K562 (cell line): Measurements from ENCODE around the gene MYOZ2. TPM values are rescaled to one million over a fixed set of nuclear protein-coding genes. Genes with fewer than 3 reads are reported as not detected.

Source experiments
- ATAC-seq: fragments of 200-7000 bp; cut with Tn5 transposase; 3 replicates; pipeline ENCODE4 v1.9.1; 2020; ENCODE audit warnings: moderate library complexity
- Bru-seq: library from RNA; stranded (reverse); fragments of 400-500 nt; gene quantifications from one replicate; lab custom pipeline; 2021; lab: Mats Ljungman, UMichigan
- BruChase-seq, 2 experiments: library from RNA; stranded (reverse); fragments of 400-500 nt; gene quantifications; one replicate each; lab custom pipeline; 2021; lab: Mats Ljungman, UMichigan
- BruUV-seq: library from RNA; stranded (reverse); fragments of 400-500 nt; replicated peaks from 2 replicates; lab custom pipeline; 2021; lab: Mats Ljungman, UMichigan
- CTCF ChIA-PET: fragments of 300-600 bp; formaldehyde crosslinking; extraction: SDS; loops from one replicate; lab custom pipeline; 2021; ENCODE audit warnings: low intra/inter-chr PET ratio; lab: Yijun Ruan, JAX
- POLR2A ChIA-PET: fragments of 300-600, 350-650 bp; sonication (Branson Sonifier 250); formaldehyde crosslinking; extraction: SDS; loops from one replicate; lab custom pipeline; 2021; ENCODE audit warnings: antibody characterized with exemption, inconsistent platforms; lab: Yijun Ruan, JAX
- DNase-seq, 4 experiments: peaks; one replicate each; pipeline versions ENCODE4 v3.0.0 to v3.0.0-alpha.2; 2011 to 2018; ENCODE audit warnings: low spot score in 3 of 4, mixed read lengths in 3 of 4; ENCODE audit errors: extremely low read depth in 1 of 4
- FAIRE-seq: peaks from 2 replicates; lab custom pipeline; 2011; peaks lifted over from hg19 to GRCh38; lab: Jason Lieb, UNC
- H2AFZ ChIP-seq: 2 replicates; pipeline ENCODE4 v1.6.0; 2011; ENCODE audit warnings: low read depth, low read length, control low read depth, inconsistent platforms
- H3K27ac ChIP-seq: fragments of 200-600 bp; 3 replicates; pipeline ENCODE4 v1.8.0; 2011; ENCODE audit warnings: low read depth, mild to moderate bottlenecking, control low read depth, inconsistent platforms, low read length, moderate library complexity, mixed read lengths; ENCODE audit errors: extremely low read depth
- H3K27me3 ChIP-seq, 2 experiments: fragments of 300-600 bp in 1 of 2; 2 replicates in 1 of 2; 3 replicates in 1 of 2; pipeline versions ENCODE4 v1.6.0 to v1.8.0; 2011; ENCODE audit warnings: inconsistent platforms in 2 of 2, low read length in 2 of 2, mild to moderate bottlenecking in 1 of 2, mixed read lengths in 1 of 2, moderate library complexity in 1 of 2; ENCODE audit not compliant: control insufficient read depth in 2 of 2, insufficient read depth in 2 of 2
- H3K36me3 ChIP-seq: fragments of 300-600 bp; 3 replicates; pipeline ENCODE4 v1.8.0; 2011; ENCODE audit warnings: mild to moderate bottlenecking, low read length, inconsistent platforms; ENCODE audit not compliant: control insufficient read depth, insufficient read depth
- H3K4me1 ChIP-seq, 2 experiments: fragments of 200-600 bp in 1 of 2; replicated peaks in 1 of 2; 2 replicates in 1 of 2; 3 replicates in 1 of 2; pipeline versions ENCODE4 v1.5.1 to v1.8.0; 2011; ENCODE audit warnings: inconsistent platforms in 2 of 2, low read length in 2 of 2, mild to moderate bottlenecking in 1 of 2, mixed read lengths in 1 of 2, moderate library complexity in 1 of 2; ENCODE audit not compliant: control insufficient read depth in 2 of 2, insufficient read depth in 2 of 2
- H3K4me2 ChIP-seq: 2 replicates; pipeline ENCODE4 v1.6.1; 2011; ENCODE audit warnings: low read length, control low read depth, inconsistent platforms, mixed read lengths; ENCODE audit not compliant: insufficient read depth
- H3K4me3 ChIP-seq: fragments of 200-600 bp; sonication (generic), shearing (Covaris generic); 2 replicates; pipeline ENCODE4 v1.5.1; 2016; ENCODE audit warnings: control low read depth, inconsistent platforms
- H3K79me2 ChIP-seq: fragments of 200-600 bp; 3 replicates; pipeline ENCODE4 v1.8.0; 2011; ENCODE audit warnings: low read length, inconsistent platforms; ENCODE audit not compliant: control insufficient read depth, insufficient read depth
- H3K9ac ChIP-seq, 2 experiments: 2 replicates each; pipeline versions ENCODE4 v1.6.0 to v1.6.1; 2011; ENCODE audit warnings: low read depth in 2 of 2, low read length in 2 of 2, control low read depth in 1 of 2, inconsistent platforms in 1 of 2, mild to moderate bottlenecking in 1 of 2, mixed read lengths in 1 of 2; ENCODE audit not compliant: insufficient read depth in 1 of 2
- H3K9me1 ChIP-seq: one replicate; pipeline ENCODE4 v1.6.0; 2011; ENCODE audit warnings: inconsistent platforms, mild to moderate bottlenecking, low read length, moderate library complexity; ENCODE audit not compliant: control insufficient read depth, insufficient read depth
- H3K9me3 ChIP-seq: replicated peaks from 2 replicates; pipeline ENCODE4 v1.5.1; 2011; ENCODE audit warnings: low read depth, low read length, inconsistent platforms; ENCODE audit not compliant: control insufficient read depth, insufficient read depth
- H4K20me1 ChIP-seq: replicated peaks from 2 replicates; pipeline ENCODE4 v1.6.1; 2011; ENCODE audit warnings: low read length, inconsistent platforms, mixed read lengths; ENCODE audit not compliant: control insufficient read depth, insufficient read depth
- CTCFL ChIP-seq: IDR thresholded peaks from 2 replicates; pipeline ENCODE4 v1.6.1; 2011; ENCODE audit warnings: borderline replicate concordance, low read depth, mild to moderate bottlenecking, moderate library complexity, low read length; ENCODE audit not compliant: insufficient read depth, poor library complexity, severe bottlenecking
- KAT7 ChIP-seq: sonication (generic); formaldehyde crosslinking; IDR thresholded peaks from 2 replicates; pipeline ENCODE4 v1.8.0; 2022; ENCODE audit warnings: missing genetic modification reagents, mild to moderate bottlenecking, borderline replicate concordance
- TARDBP ChIP-seq: fragments of 450-650 bp; IDR thresholded peaks from 2 replicates; pipeline ENCODE4 v1.6.1; 2016
- ZNF23 ChIP-seq: fragments of 250-450 bp; sonication (Bioruptor Pico); IDR thresholded peaks from 2 replicates; pipeline ENCODE4 v1.4.0; 2020; ENCODE audit warnings: mild to moderate bottlenecking
- ZNF76 ChIP-seq: fragments of 250-450 bp; sonication (Bioruptor Pico); IDR thresholded peaks from 2 replicates; pipeline ENCODE4 v1.4.0; 2020; ENCODE audit warnings: mild to moderate bottlenecking, moderate library complexity, borderline replicate concordance
- WGBS: fragments of 100-300 bp; shearing (Covaris generic); methylation state at CpG from one replicate; pipeline ENCODE4 v1.1.6; 2016; ENCODE audit warnings: low coverage, mixed read lengths; ENCODE audit not compliant: insufficient coverage; ENCODE audit errors: missing lambda C conversion rate; 5-methylcytosine and 5-hydroxymethylcytosine counted together
- in situ Hi-C: fragments of 300-500 bp; cut with MboI; formaldehyde crosslinking; loops from 4 replicates; pipeline ENCODE4 v1.15.0; 2018; ENCODE audit warnings: inconsistent platforms, mixed read lengths
- intact Hi-C: fragments of 100-400 bp; cut with micrococcal nuclease; formaldehyde crosslinking; loops from 2 replicates; pipeline ENCODE4 v1.14.2; 2022
- long read RNA-seq, 3 experiments: library from polyadenylated mRNA in 2 of 3; library from RNA in 1 of 3; unstranded in 2 of 3; stranded (forward) in 1 of 3; transcript quantifications; one replicate each; pipeline ENCODE4 v2.0.0, GENCODE V29; 2019 to 2022
- polyA minus RNA-seq, 3 experiments: library from RNA; depleted of rRNA, polyadenylated mRNA; stranded (reverse); fragments of >200 nt; gene quantifications; 2 replicates each; pipeline ENCODE4 v1.2.3, GENCODE V29; 2011
- polyA plus RNA-seq, 8 experiments: library from polyadenylated mRNA; depleted of rRNA in 4 of 8; stranded (reverse) in 5 of 8; unstranded in 3 of 8; fragments of >200 nt; fragmentation: Nextera tagmentation in 2 of 8; fragmentation: Illumina TruSeq in 1 of 8; extraction: Ambion mirVana in 2 of 8; extraction: Trizol in 1 of 8; gene quantifications; 2 replicates each; pipeline versions ENCODE4 v1.2.1 to v1.2.3, GENCODE V29; 2011 to 2014; ENCODE audit warnings: inconsistent platforms in 1 of 8, missing spikeins in 1 of 8
- total RNA-seq, 7 experiments: library from RNA; depleted of rRNA in 6 of 7; stranded (reverse); fragments of >200 nt in 6 of 7; fragmentation: Illumina TruSeq in 2 of 7; extraction: Trizol in 2 of 7; gene quantifications; 2 replicates each; pipeline versions ENCODE4 v1.2.1 to v1.2.3, GENCODE V29; 2011 to 2021; ENCODE audit warnings: low replicate concordance in 1 of 7

Gene MYOZ2
- total RNA-seq (2011; cell fraction: chromatin; rRNA removed; ENCODE audit: low replicate concordance), result not detected in 2 replicates
- total RNA-seq (2011; cell fraction: nucleolus; rRNA removed), result not detected in 2 replicates
- not detected in 2 replicates for total RNA-seq (2011; cell fraction: nucleoplasm; rRNA removed)
- total RNA-seq (2014; rRNA removed), result not detected in 2 replicates
- total RNA-seq (2014; rRNA removed; fragmentation: Illumina TruSeq; extraction: Trizol), result not detected in 2 replicates
- total RNA-seq (2015; rRNA removed; fragmentation: Illumina TruSeq; extraction: Trizol), result not detected in 2 replicates
- not detected in 2 replicates for total RNA-seq (2021)
- polyA plus RNA-seq (2011; rRNA removed), result not detected in 2 replicates
- polyA plus RNA-seq (2011; cell fraction: cytosol; rRNA removed), result not detected in 2 replicates
- not detected in 2 replicates for polyA plus RNA-seq (2011; cell fraction: nucleus; rRNA removed)
- polyA plus RNA-seq (2012), result not detected in 2 replicates
- not detected in 2 replicates for polyA plus RNA-seq (2014; fragmentation: Illumina TruSeq; extraction: Trizol)
- not detected for polyA plus RNA-seq (2014; fragmentation: Nextera tagmentation; extraction: Ambion mirVana)
- not detected in 2 replicates for polyA plus RNA-seq (2014; rRNA removed)
- not detected in 2 replicates for polyA minus RNA-seq (2011; rRNA and poly(A)+ RNA removed)
- not detected in 2 replicates for polyA minus RNA-seq (2011; cell fraction: cytosol; rRNA and poly(A)+ RNA removed)
- not detected in 2 replicates for polyA minus RNA-seq (2011; cell fraction: nucleus; rRNA and poly(A)+ RNA removed)
- percentile 2 among the genes with signal in this experiment for Bru-seq, nascent RNA
- not detected for BruChase-seq, experiment 1, labeled RNA remaining after a 2-hour chase
- BruChase-seq, experiment 2, labeled RNA remaining after a 6-hour chase, result percentile 6 among the genes with signal in this experiment
- long read RNA-seq, experiment 1, partial matches to known transcripts, result 0 of 1 reads
- long read RNA-seq, experiment 1, other reads (novel, unspliced or antisense), result 1 of 1 reads
- long read RNA-seq, experiment 2, result 0 reads
- long read RNA-seq, experiment 3, result 0 reads

GRCh38 chr4:119135721-119136121 is at the start of gene MYOZ2:
MYOZ2 (plus strand) TSS chr4:119135832; CDS start chr4:119136526, 694 bp downstream.
- TF ChIP-seq ZNF23 (CRISPR knock-in tag) (no peak), KAT7 (CRISPR knock-in tag) (no peak), TARDBP (no peak), CTCFL (no peak), ZNF76 (CRISPR knock-in tag) (no peak)
- no peak for FAIRE-seq

More at GRCh38 chr4:119135721-119136121, at the start of gene MYOZ2:
- 0% methylated on average over 2 of the region's 2 CpGs for WGBS
- H3K4me2 ChIP-seq, result no peak within 1 kb of the TSS
- no peaks in the 10 kb centered on the region for H3K4me1 ChIP-seq
- BruUV-seq, result no TSS peak
- H3K9ac ChIP-seq, result no peak within 1 kb of the TSS
- ChIA-PET POLR2A (no interaction called here), CTCF (no interaction called here)
- H3K27ac ChIP-seq, result no peak within 1 kb of the TSS
- H3K9me3 ChIP-seq, result no peaks in the 10 kb centered on the region
- in situ Hi-C loops (no loop called here), intact Hi-C loops (loop anchor here (10.0 kb wide), 1 partner anchor 149 kb away; no protein-coding TSS in a partner anchor)
- DNase-seq (no peak), ATAC-seq (no peak)
- H3K36me3 ChIP-seq, result no peaks in the 10 kb centered on the region
- no peaks in the 10 kb centered on the region for H3K9me1 ChIP-seq
- no peak within 1 kb of the TSS for H2AFZ ChIP-seq
- H4K20me1 ChIP-seq, result no peaks in the 10 kb centered on the region
- H3K27me3 ChIP-seq, result peaks cover 0 to 5% of the 10 kb centered on the region in 2 experiments; a peak in 2 of 5 replicates
- no peaks in the 10 kb centered on the region for H3K79me2 ChIP-seq
- no peak within 1 kb of the TSS for H3K4me3 ChIP-seq
